ENCODE data around the gene EMX2. TPM values are rescaled to one million over a fixed set of nuclear protein-coding genes. Genes with fewer than 3 reads are reported as not detected.

The EMX2 gene
- total RNA-seq, 1 donor from 2014 or later = 3.0 TPM

DNA sequence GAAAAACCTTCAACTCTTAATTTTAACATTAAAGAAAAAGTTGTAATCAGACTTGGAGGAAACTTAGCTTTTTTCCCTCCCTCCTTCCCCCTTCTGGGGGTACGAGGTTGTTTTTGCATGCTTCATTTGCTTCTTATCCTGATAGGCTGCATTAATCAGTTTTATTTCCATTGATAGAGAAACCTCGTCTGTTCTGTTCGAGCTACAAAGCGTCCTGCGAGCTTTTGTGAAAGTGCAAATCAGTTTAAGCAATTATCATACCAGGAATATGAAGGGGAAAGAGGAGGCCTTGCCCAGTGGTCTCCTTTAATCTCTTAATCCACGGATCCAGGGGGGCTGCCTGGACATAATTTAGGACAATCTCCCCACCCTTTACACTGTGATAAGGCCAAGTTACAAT lies 7.5 kb downstream of the EMX2 start:
- Mint-ChIP-seq H3K27ac (ENCODE audit: unreplicated experiment) (no peak overlapping the region), H3K36me3 (ENCODE audit: unreplicated experiment) (peaks cover 2% of the 10 kb centered on the region), H3K4me1 (ENCODE audit: unreplicated experiment) (peaks cover 18% of the 10 kb centered on the region), H3K27me3 (ENCODE audit: unreplicated experiment) (peaks cover 86% of the 10 kb centered on the region), H3K4me3 (ENCODE audit: unreplicated experiment) (no peak overlapping the region), H3K9me3 (ENCODE audit: unreplicated experiment) (no peaks in the 10 kb centered on the region)
- DNase-seq (ENCODE audit: extremely low spot score, unreplicated experiment) = no peak
- TF ChIP-seq, protein P1, sequence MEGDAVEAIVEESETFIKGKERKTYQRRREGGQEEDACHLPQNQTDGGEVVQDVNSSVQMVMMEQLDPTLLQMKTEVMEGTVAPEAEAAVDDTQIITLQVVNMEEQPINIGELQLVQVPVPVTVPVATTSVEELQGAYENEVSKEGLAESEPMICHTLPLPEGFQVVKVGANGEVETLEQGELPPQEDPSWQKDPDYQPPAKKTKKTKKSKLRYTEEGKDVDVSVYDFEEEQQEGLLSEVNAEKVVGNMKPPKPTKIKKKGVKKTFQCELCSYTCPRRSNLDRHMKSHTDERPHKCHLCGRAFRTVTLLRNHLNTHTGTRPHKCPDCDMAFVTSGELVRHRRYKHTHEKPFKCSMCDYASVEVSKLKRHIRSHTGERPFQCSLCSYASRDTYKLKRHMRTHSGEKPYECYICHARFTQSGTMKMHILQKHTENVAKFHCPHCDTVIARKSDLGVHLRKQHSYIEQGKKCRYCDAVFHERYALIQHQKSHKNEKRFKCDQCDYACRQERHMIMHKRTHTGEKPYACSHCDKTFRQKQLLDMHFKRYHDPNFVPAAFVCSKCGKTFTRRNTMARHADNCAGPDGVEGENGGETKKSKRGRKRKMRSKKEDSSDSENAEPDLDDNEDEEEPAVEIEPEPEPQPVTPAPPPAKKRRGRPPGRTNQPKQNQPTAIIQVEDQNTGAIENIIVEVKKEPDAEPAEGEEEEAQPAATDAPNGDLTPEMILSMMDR (IDR thresholded peaks at IDR 0.05) = no peak

DNA sequence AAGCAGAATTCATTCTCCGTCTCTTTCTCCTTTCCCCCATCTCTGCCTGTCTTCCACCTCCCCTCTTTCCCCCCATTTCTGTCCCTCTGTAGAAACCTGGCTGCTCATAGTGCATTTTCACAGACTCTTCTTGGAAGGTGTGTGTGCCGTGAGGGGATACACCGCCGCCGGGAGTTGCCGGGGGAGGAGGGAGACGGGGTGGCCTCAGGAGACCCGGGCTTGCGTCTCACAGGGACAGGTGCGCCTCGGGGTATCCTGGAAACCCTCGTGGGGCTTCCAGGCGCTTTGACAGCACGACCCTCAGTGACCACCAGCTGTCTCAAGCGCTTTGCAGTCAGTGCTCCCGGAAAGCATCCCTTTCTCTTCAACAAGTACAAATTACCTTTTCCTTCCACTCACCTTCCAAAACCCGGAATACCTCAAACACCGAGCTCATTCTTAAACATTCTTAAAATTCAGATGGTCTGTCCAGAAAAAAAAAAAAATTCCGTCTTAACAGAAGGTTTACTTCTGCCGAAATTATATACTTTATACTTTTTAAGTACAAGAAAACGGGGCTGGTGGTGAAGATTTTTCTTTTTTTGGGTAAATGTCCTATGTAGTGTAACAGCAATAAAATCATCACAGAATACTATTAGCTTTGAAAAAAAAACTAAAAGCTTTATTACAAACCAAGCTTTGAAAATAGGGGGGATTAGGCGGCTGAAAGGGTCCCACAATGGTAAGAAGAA lies 8.2 kb downstream of the EMX2 start:
- Mint-ChIP-seq H3K27ac (ENCODE audit: unreplicated experiment) (no peak overlapping the region), H3K36me3 (ENCODE audit: unreplicated experiment) (peaks cover 2% of the 10 kb centered on the region), H3K4me3 (ENCODE audit: unreplicated experiment) (no peak overlapping the region), H3K27me3 (ENCODE audit: unreplicated experiment) (peaks cover 86% of the 10 kb centered on the region), H3K9me3 (ENCODE audit: unreplicated experiment) (no peaks in the 10 kb centered on the region), H3K4me1 (ENCODE audit: unreplicated experiment) (peaks cover 17% of the 10 kb centered on the region)
- TF ChIP-seq, protein P1 (IDR thresholded peaks at IDR 0.05) = no peak
- DNase-seq (ENCODE audit: extremely low spot score, unreplicated experiment) = no peak

DNA sequence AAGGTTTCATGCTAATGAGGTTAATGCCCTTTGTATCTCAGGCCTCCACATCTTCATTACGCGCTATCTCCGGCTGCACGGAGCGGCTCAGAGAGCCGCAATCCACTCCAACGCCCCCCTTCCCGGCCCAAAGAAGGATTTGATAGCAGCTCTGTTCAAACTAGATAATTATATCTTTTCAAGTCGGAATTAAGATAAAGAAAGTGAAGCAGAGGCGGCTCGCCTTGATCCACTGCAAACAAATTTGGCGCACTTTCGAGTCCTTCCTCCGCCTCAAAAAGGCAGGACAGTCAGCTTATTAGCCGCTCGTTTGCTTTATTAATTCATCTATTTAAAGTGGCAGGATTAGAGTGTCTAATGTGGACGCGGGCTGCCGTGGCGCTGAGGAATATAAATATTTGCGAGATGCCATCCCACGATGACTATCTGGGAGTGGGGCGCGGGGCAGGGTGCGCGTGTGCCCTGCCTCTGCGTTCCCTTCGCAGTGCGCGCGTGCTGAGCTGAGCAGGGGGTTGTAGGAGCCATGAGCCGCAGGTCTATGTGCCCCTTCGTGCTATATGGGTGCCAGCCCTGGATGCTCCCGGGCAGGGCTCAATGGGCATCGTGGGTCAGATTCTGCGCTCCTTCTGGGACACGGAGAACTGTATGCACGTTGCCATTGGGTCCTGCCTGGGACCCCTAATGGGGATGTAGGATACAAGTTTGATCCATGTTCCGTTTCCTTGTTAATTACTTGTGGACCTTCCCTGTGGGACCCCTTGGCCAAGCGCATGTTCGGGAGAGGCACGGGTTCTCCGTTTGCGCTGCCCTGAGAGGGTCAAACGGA lies 9.0 kb downstream of the EMX2 start:
- DNase-seq (ENCODE audit: extremely low spot score, unreplicated experiment) = no peak
- TF ChIP-seq, protein P1 (IDR thresholded peaks at IDR 0.05) = no peak
- H3K27me3 Mint-ChIP-seq (ENCODE audit: unreplicated experiment) = peaks cover 78% of the 10 kb centered on the region
- peaks cover 13% of the 10 kb centered on the region for H3K4me1 Mint-ChIP-seq (ENCODE audit: unreplicated experiment)
- no peaks in the 10 kb centered on the region for H3K9me3 Mint-ChIP-seq (ENCODE audit: unreplicated experiment)
- H3K4me3 Mint-ChIP-seq (ENCODE audit: unreplicated experiment) = no peak overlapping the region
- no peak overlapping the region for H3K27ac Mint-ChIP-seq (ENCODE audit: unreplicated experiment)
- peaks cover 2% of the 10 kb centered on the region for H3K36me3 Mint-ChIP-seq (ENCODE audit: unreplicated experiment)

DNA sequence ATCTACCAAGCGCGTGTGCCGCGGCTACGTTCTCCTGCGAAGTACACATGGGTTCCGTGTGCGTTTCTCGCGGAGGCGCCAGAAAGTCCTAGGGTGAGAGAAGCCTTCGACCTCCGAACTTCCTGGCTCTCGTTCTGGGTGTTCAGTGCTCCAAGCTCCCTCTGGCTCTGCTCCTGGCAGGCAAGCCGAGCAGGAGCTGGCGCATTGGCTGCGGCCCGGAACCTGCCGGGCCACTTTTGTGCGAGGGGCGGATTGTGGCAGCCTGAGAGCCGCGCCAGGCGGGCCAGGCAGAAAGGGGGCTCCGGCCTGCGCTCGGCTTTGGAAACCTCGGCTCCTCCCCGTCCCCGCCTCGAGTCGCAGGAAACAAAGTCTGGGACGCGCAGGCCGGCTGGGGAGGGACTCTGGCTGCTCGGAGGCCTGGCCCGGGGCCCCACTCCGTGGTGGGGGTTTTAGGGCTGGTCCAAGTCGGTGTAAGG lies 9.6 kb downstream of the EMX2 start:
- Mint-ChIP-seq H3K27me3 (ENCODE audit: unreplicated experiment) (peaks cover 72% of the 10 kb centered on the region), H3K4me1 (ENCODE audit: unreplicated experiment) (peaks cover 13% of the 10 kb centered on the region), H3K27ac (ENCODE audit: unreplicated experiment) (no peak overlapping the region), H3K4me3 (ENCODE audit: unreplicated experiment) (no peak overlapping the region), H3K9me3 (ENCODE audit: unreplicated experiment) (no peaks in the 10 kb centered on the region), H3K36me3 (ENCODE audit: unreplicated experiment) (peaks cover 2% of the 10 kb centered on the region)
- TF ChIP-seq, protein P1 (IDR thresholded peaks at IDR 0.05) = no peak
- no peak for DNase-seq (ENCODE audit: extremely low spot score, unreplicated experiment)

DNA sequence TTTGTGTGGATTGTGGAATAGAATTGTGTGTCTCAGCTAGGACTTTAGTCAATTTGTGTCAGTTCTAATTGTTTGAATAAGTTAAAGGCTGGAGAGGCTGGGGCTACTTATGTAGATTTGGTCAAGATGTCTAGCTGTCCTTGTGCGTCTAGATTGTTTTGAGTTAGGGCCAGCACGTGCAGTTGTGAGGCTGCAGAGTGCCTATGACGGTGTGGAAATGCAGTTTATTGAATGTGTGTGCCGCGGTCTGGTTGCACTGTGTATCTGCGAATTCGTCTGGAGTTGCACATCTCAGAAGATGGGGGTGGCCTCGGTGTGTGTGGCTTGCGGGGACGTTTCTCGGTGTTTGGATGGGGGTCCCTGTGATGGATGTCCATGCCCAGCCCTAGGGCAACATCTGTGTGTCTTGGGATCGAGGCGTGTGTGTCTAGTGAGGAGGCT lies 10.2 kb downstream of the EMX2 start:
- Mint-ChIP-seq H3K36me3 (ENCODE audit: unreplicated experiment) (peaks cover 2% of the 10 kb centered on the region), H3K27me3 (ENCODE audit: unreplicated experiment) (peaks cover 66% of the 10 kb centered on the region), H3K9me3 (ENCODE audit: unreplicated experiment) (no peaks in the 10 kb centered on the region), H3K4me1 (ENCODE audit: unreplicated experiment) (peaks cover 10% of the 10 kb centered on the region), H3K4me3 (ENCODE audit: unreplicated experiment) (no peak overlapping the region), H3K27ac (ENCODE audit: unreplicated experiment) (no peak overlapping the region)
- no peak for DNase-seq (ENCODE audit: extremely low spot score, unreplicated experiment)
- TF ChIP-seq, protein P1 (IDR thresholded peaks at IDR 0.05) = no peak
